Measurements from ENCODE around the gene NKAIN1.

GRCh38 chr1:31193729-31194128 lies 46.0 kb downstream of the NKAIN1 start:
- TF ChIP-seq POLR2A (IDR thresholded peaks at IDR 0.05; ENCODE audit: borderline replicate concordance, extremely low read depth, insufficient read depth, insufficient read length) (no peak), YY1 (IDR thresholded peaks at IDR 0.05; ENCODE audit: extremely low read depth, insufficient replicate concordance, low read depth, low read length) (no peak), MAX (IDR thresholded peaks at IDR 0.05) (no peak), CTCF (IDR thresholded peaks at IDR 0.05 in 2 of 3, conservative IDR thresholded peaks at IDR 0.05 in 1 of 3; ENCODE audit: borderline replicate concordance in 1 of 3, insufficient read depth in 1 of 3, low read depth in 2 of 3, low read length in 2 of 3) (no peak), ZNF274 (IDR thresholded peaks at IDR 0.05; ENCODE audit: low read depth, low read length) (no peak), SIN3A (IDR thresholded peaks at IDR 0.05; ENCODE audit: low read depth) (no peak)
